Urinary bladder (tissue), 4 donors: ENCODE data around the gene ERBB4. TPM values are rescaled to one million over a fixed set of nuclear protein-coding genes. Genes with fewer than 3 reads are reported as not detected.
"Not testable (repeated sequence)": the region's sequence is repeated elsewhere in the genome, so short reads cannot be mapped to it uniquely, and the experiment has no call there.

ENCODE experiments used
- DNase-seq: peaks from one replicate; pipeline ENCODE4 v3.0.0-alpha.2; 2015; ENCODE audit errors: extremely low spot score
- H3K27ac ChIP-seq: one replicate; pipeline ENCODE4 v1.5.1; 2013; ENCODE audit warnings: low read depth, mild to moderate bottlenecking, moderate library complexity
- H3K36me3 ChIP-seq: one replicate; pipeline ENCODE4 v1.6.1; 2013; ENCODE audit warnings: mild to moderate bottlenecking, moderate library complexity; ENCODE audit not compliant: insufficient read depth
- H3K4me1 ChIP-seq: one replicate; pipeline ENCODE4 v1.6.1; 2013; ENCODE audit warnings: mild to moderate bottlenecking, moderate library complexity; ENCODE audit not compliant: insufficient read depth
- H3K4me3 ChIP-seq: one replicate; pipeline ENCODE4 v1.5.1; 2013; ENCODE audit warnings: low read depth, low read length
- WGBS: extraction: QIAGEN DNeasy Blood & Tissue Kit; methylation state at CpG from one replicate; pipeline ENCODE4 v1.1.7; 2013; 5-methylcytosine and 5-hydroxymethylcytosine counted together
- polyA plus RNA-seq: library from polyadenylated mRNA; stranded (reverse); fragments of 200-250 nt; gene quantifications from one replicate; pipeline ENCODE4 v1.2.3, GENCODE V29; 2013
- total RNA-seq: library from RNA; depleted of rRNA; stranded (reverse); fragments of >200 nt; gene quantifications from one replicate; pipeline ENCODE4 v1.2.3, GENCODE V29; 2014
- donor health status: healthy with polysubstance abuse.
- donor health status: healthy.

The ERBB4 gene
- total and polyA plus RNA-seq, 2 donors = 0.13 to 3.2 TPM

DNA sequence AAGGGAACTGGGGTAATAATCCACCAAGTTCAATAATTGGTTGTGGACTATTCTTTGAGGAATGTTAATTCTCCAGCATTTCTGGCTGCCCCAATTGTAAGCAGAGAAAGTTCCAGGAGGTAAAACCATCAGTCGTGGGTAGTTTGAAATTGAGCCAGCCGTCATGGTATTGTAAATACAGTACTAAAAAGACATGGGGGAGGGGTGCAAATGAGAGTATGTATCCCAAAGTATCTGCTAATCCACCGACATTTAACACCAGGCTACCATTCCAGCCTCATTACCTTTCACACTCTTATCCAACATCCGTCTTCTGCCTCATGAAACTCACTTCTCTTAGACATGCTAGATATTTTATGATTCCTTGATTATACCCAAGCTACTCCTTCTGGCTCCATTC lies 507.9 kb downstream of the ERBB4 start:
- Histone ChIP-seq H3K27ac (no peak overlapping the region), H3K36me3 (no peaks in the 10 kb centered on the region), H3K4me1 (no peaks in the 10 kb centered on the region), H3K4me3 (no peak overlapping the region)
- 37% methylated on average over 4 of the region's 4 CpGs for WGBS
- DNase-seq = no peak

- Histone ChIP-seq H3K4me1 (no peaks in the 10 kb centered on the region), H3K36me3 (no peaks in the 10 kb centered on the region), H3K27ac (no peak overlapping the region), H3K4me3 (no peak overlapping the region)
- WGBS = 50% methylated on average over 5 of the region's 5 CpGs
- DNase-seq = no peak
Measured at GRCh38 chr2:212028798-212029394, 509.7 kb downstream of the ERBB4 start.

- DNase-seq = no peak
- no peak overlapping the region for H3K4me3 ChIP-seq
- H3K27ac ChIP-seq = no peak overlapping the region
- whole genome bisulfite sequencing = 71% methylated on average over 9 of the region's 9 CpGs
- no peaks in the 10 kb centered on the region for H3K36me3 ChIP-seq
- no peaks in the 10 kb centered on the region for H3K4me1 ChIP-seq
Measured at GRCh38 chr2:212027681-212028628, 510.6 kb downstream of the ERBB4 start.

GRCh38 chr2:212024040-212024439 lies 514.6 kb downstream of the ERBB4 start:
- 66% methylated on average over 1 of the region's 1 CpG for WGBS
- no peaks in the 10 kb centered on the region for H3K4me1 ChIP-seq
- no peaks in the 10 kb centered on the region for H3K36me3 ChIP-seq

GRCh38 chr2:212022966-212023365 lies 515.6 kb downstream of the ERBB4 start:
- WGBS = 58% methylated on average over 1 of the region's 1 CpG
- H3K4me3 ChIP-seq = no peak overlapping the region

More at GRCh38 chr2:212024040-212024439, 514.6 kb downstream of the ERBB4 start:
- Histone ChIP-seq H3K27ac (no peak overlapping the region), H3K4me3 (no peak overlapping the region)
- no peak for DNase-seq

DNA sequence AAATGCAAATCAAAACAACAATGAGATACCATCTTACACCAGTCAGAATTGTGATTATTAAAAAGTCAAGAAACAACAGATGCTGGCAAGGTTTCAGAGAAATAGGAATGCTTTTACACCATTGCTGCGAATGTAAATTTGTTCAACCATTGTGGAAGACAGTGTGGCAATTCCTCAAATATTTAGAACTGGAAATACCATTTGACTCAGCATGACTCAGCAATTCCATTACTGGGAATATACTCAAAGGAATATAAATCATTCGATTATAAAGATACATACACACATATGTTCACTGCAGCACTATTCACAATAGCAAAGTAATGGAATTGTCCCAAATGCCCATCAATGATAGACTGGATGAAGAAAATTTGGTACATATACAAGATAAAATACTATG lies 516.7 kb downstream of the ERBB4 start:
- no peaks in the 10 kb centered on the region for H3K4me1 ChIP-seq
- DNase-seq = no peak
- no peaks in the 10 kb centered on the region for H3K36me3 ChIP-seq
- no peak overlapping the region for H3K27ac ChIP-seq
- no peak overlapping the region for H3K4me3 ChIP-seq
- 91% methylated on average over 2 of the region's 2 CpGs for WGBS

More at GRCh38 chr2:212022966-212023365, 515.6 kb downstream of the ERBB4 start:
- Histone ChIP-seq H3K4me1 (no peaks in the 10 kb centered on the region), H3K36me3 (no peaks in the 10 kb centered on the region), H3K27ac (no peak overlapping the region)
- DNase-seq = no peak

DNA sequence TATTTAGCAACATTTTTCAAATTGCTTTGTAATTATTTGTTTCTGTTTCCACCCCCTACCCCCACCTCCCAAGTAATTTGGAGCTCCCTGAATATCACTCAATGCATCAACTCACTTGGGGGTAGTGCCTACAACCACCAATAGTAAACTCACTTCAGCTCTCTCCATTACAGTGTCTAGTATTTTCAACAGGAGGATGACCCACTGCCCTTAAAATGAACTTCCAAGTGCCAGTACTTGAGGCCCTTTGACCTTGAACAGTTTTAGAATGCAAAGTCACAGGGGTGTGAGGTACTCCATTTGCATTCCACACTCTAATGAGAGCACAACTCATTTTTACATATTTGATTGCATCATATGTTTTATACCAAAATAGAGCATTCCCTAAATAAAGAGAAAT lies 523.0 kb downstream of the ERBB4 start:
- H3K4me3 ChIP-seq = no peak overlapping the region

DNA sequence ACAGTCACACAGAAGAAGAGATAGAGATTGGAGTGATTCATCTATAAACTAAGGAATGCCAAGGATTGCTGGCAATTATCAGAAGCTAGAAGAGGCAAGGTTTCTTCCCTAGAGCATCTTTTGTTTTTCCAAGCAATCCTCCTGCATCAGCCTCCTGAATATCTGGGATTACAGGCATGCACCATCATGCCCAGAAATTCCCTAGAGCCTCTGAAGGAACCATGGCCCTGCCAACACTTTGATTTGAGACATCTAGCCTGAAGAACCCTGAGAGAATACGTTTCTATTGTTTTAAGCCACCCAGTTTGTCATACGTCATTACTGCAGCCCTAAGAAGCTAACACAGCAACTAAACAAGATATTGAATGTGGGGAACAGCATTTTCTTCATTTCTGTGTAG lies 525.0 kb downstream of the ERBB4 start:
- Histone ChIP-seq H3K36me3 (no peaks in the 10 kb centered on the region), H3K4me3 (no peak overlapping the region), H3K4me1 (no peaks in the 10 kb centered on the region), H3K27ac (no peak overlapping the region)
- no peak for DNase-seq
- 63% methylated on average over 2 of the region's 2 CpGs for WGBS

More for the DNA sequence above, 523.0 kb downstream of the ERBB4 start:
- H3K36me3 ChIP-seq = no peaks in the 10 kb centered on the region
- no peak for DNase-seq
- H3K4me1 ChIP-seq = no peaks in the 10 kb centered on the region
- H3K27ac ChIP-seq = no peak overlapping the region

- DNase-seq, H3K4me3 ChIP-seq, H3K4me1 ChIP-seq, H3K36me3 ChIP-seq, H3K27ac ChIP-seq: not testable (repeated sequence)
- WGBS = 75% methylated on average over 3 of the region's 3 CpGs
Measured at GRCh38 chr2:212010305-212010704, 528.3 kb downstream of the ERBB4 start.

- H3K4me3 ChIP-seq = no peak overlapping the region
- no peaks in the 10 kb centered on the region for H3K4me1 ChIP-seq
- no peak overlapping the region for H3K27ac ChIP-seq
- no peak for DNase-seq
- WGBS = 60% methylated on average over 3 of the region's 3 CpGs
- H3K36me3 ChIP-seq = no peaks in the 10 kb centered on the region
Measured at GRCh38 chr2:212007972-212008371, 530.6 kb downstream of the ERBB4 start.

DNA sequence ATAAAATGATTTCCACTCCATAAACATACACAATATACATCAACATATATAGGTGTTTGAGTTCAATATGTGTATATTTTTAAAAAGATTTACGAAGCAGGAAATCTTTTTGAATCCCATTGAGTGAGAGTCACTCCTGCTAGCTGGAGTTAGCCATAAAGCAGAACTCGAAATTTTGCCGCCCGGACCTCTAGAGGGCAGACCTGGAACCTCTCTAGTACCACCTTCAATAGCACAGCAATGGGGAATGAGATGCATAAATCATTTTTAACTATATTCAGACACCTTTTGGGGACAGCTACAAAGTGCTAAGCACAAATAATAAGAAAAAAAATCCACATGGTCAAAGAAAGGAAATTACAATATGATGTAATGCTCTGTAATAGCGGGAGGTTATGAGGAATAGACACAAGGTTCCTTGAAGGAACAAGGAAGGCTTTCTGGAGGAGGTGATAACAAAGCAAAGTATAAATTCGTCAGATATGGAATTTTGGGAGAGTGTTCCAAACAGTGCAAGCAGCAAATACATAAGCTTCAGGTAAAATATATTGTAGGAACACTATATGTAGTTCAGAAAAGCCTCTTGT lies 533.4 kb downstream of the ERBB4 start:
- no peak for DNase-seq
- no peak overlapping the region for H3K27ac ChIP-seq
- 27% methylated on average over 6 of the region's 6 CpGs for WGBS
- H3K4me3 ChIP-seq = no peak overlapping the region
- no peaks in the 10 kb centered on the region for H3K36me3 ChIP-seq
- H3K4me1 ChIP-seq = no peaks in the 10 kb centered on the region

DNA sequence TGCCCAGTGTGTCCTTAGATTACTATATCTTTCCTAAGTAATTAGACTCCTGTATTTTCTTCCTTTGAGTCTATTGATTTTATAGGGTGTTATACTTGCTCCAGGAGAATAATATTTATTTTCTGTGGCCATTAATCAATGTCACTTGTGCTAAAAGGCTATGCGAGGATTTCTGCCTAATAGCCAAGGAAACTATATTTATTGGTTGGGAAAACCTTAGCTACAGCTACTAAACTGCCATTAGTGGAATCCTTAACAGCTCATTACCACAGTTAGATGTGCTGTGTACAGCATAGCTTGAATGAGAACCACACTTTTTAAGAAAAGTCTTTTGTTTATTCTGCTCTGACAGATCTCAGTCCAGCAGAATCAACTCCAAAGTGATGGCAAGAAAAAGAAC lies 537.3 kb downstream of the ERBB4 start:
- Histone ChIP-seq H3K36me3 (no peaks in the 10 kb centered on the region), H3K27ac (no peak overlapping the region), H3K4me1 (no peaks in the 10 kb centered on the region), H3K4me3 (no peak overlapping the region)
- 8% methylated on average over 1 of the region's 1 CpG for WGBS
- DNase-seq = no peak

DNA sequence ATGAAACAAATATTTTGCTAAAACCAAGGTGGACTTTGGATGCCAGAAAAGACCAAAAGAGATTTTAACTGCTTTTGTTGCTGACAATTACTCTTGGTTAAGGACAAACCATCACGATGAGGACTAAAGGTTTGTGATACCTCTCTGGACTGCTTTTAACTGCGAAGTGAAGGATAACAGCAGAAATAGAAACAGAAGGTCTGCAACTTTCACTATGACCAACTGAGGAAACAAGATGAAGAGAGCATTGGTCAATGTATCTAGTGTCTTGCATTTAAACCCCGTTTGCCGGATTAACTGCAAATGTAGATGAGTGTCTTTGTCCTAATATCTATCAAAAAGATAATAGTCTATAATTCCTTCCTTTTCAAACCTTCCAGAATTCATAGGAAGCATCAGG lies 541.7 kb downstream of the ERBB4 start:
- Histone ChIP-seq H3K27ac (no peak overlapping the region), H3K4me3 (no peak overlapping the region), H3K36me3 (no peaks in the 10 kb centered on the region), H3K4me1 (no peaks in the 10 kb centered on the region)
- no peak for DNase-seq
- WGBS = 69% methylated on average over 4 of the region's 4 CpGs

- Histone ChIP-seq H3K4me1 (no peaks in the 10 kb centered on the region), H3K36me3 (no peaks in the 10 kb centered on the region), H3K4me3 (no peak overlapping the region), H3K27ac (no peak overlapping the region)
- 71% methylated on average over 2 of the region's 2 CpGs for WGBS
- DNase-seq = no peak
Measured at GRCh38 chr2:211994806-211995205, 543.8 kb downstream of the ERBB4 start.
